IPS DF 4.7 (cell line): ENCODE measurements around the gene ACSF2.
"Not testable (repeated sequence)": the region's sequence is repeated elsewhere in the genome, so short reads cannot be mapped to it uniquely, and the experiment has no call there.

ENCODE experiments used
- DNase-seq: peaks from one replicate; pipeline ENCODE4 v3.0.0-alpha.2; 2013; ENCODE audit warnings: low spot score; ENCODE audit errors: extremely low read depth

Gene ACSF2

GRCh38 chr17:50406578-50406977 lies 19.4 kb upstream of the ACSF2 start:
- DNase-seq, result no peak

GRCh38 chr17:50407921-50408320 lies 18.1 kb upstream of the ACSF2 start:
- no peak for DNase-seq

- no peak for DNase-seq
Measured at GRCh38 chr17:50412188-50412732, 13.8 kb upstream of the ACSF2 start.

- no peak for DNase-seq
Measured at GRCh38 chr17:50414808-50415207, 11.2 kb upstream of the ACSF2 start.

DNA sequence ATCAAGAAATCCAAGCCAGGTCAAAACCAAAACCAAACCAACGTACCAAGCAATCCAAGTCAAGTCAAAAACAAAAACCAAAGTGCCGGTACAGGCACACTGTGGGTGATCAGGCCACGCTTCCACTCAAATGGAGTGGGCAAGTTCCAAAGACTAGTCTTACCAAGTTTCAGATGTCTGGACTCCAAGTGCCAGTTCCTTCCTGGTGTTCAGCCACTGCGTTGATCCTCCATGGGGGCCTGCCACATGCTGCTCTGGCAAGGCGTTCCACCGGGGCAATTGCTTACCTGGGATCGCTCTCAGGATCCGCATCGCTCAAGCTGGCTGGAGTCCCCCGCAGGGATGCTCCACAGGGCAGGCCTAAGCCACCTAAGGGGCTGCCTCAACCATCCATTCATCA lies 6.4 kb upstream of the ACSF2 start:
- not testable (repeated sequence) for DNase-seq

GRCh38 chr17:50420419-50421112 lies 5.5 kb upstream of the ACSF2 start:
- DNase-seq, result no peak

GRCh38 chr17:50421308-50422051 lies 4.5 kb upstream of the ACSF2 start:
- no peak for DNase-seq

GRCh38 chr17:50422738-50423137 lies 3.3 kb upstream of the ACSF2 start:
- DNase-seq, result no peak

DNA sequence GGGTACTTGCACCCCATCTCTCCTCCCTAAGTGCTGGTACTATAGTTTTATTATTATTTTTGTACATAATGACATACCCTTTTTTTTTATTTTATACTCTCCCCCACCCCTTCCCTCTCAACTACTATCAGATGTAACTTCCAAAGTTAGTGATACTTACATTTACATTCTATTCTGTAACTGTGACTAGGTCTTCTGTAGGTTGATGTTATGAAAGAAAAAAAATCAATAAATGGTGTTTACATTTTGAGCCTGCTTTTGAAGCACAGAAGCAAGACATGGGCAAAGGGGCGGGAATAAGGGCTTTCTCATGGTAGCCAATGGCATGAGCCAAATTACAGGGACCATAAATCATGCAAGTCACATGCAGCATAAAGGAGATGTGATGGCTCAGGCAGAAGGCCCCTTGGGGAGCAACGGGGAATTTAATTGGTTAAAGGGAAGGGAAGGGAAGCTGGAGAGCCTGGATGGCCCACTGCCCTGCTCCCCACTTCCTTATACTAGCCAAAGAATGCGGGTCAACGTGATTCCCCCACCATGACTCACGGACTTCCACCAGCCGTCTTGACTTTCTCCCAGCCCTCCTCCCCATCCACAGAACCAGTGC lies 2.4 kb upstream of the ACSF2 start:
- DNase-seq, result no peak

- no peak for DNase-seq
Measured at GRCh38 chr17:50424246-50424995, 1.6 kb upstream of the ACSF2 start.

DNA sequence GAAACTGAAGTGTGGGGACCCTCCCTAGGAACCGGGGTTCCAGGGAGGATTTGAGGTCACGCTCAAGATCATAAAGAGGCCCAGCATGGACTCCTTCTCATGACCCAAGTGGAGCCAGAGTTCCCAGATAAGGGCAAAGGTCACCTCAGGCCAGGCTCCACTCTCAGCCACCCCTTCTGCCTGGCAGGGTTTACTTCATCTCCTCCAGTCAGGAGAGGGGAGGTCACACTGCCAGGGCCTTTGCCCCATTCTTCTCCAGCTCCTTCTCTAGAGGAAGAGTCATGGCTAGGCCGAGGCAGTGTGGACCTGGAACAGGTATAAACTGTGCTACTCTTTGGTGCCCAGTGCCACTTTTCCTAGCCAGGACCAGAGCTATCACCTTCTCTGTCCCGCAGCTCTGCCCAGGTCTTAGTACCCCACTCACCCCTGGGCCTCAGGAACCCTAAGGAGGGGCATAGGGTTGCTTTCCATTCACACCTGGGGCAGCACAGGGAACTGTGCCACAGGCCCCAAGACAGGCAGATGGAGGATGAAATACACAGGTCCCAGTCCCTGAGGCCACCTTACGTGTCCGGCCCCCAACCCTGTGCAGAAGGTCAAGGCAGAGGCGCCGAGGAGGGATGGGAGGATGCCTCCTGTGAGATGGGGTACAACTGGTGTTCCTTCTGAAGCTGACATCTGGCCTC lies 879 bp upstream of the ACSF2 start:
- DNase-seq, result no peak

GRCh38 chr17:50426472-50426782 lies 409 bp downstream of the ACSF2 start:
- DNase-seq, result no peak

DNA sequence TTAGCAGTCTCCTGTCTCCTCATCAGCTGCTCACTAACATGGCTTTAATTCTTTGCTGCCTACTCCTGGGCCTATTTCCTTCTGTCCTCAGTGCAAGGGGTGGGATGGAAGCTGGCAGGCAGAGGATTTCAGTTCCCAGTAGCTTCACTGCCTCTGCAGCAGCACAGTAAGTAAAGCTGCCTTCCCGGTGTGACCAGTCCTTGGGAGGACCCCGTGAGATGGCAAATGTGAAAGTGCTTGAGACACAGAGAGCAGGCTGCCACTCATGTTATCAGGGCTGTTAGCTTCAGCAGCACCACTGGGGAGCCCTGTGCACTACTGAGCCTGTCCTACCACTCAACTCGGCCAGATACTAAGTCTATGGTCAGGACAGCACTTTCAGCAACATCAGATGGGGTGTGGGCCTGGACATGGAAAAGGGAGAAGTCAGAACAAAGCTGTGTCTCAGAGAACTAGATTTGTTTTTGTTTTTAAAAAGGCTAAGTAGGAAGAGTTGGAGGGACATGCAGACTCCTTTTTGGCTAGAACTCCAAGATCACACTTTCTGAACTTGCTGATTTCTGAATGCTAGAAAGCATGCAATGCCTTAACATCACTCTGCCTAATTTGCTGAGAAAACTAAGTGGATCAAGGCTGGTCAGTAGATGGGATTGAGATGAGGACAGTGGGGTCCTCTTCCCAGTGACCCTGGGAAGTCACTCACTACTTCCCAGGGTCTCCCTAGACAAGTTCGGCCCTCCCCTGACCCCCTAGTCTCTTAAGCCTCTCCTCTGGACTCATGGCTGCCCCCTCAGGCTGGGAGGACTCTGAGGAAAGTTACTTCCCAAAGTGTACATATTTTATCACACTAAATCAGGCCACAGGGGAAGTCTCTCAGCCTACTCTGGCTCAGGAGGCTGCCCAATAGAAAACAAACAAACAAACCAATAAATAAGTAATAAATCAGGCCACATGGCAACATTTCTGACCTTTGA lies 1.1 kb downstream of the ACSF2 start:
- no peak for DNase-seq

- not testable (repeated sequence) for DNase-seq
Measured at GRCh38 chr17:50428126-50428525, 2.1 kb downstream of the ACSF2 start.

GRCh38 chr17:50428831-50429424 lies 2.9 kb downstream of the ACSF2 start:
- no peak for DNase-seq

DNA sequence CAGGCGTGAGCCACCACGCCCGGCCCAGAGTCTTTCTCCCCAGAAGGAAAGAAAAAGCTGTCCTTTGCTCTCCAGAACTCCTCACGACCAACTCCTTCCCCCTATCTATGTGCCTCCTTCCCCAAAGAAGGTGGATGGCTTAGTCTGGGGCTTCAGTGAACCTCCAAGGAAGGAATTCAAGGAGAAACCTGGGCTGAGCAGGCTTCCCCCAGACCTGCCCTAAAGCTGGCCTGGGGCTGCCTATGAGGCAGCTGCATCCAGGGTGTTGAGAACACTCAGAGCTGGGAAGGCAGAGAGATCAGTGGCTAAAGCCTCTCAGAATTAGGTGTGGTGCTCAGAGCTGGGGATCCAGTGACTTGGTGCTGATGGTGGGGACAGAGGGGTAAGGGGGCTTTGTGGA lies 3.8 kb downstream of the ACSF2 start:
- no peak for DNase-seq

DNA sequence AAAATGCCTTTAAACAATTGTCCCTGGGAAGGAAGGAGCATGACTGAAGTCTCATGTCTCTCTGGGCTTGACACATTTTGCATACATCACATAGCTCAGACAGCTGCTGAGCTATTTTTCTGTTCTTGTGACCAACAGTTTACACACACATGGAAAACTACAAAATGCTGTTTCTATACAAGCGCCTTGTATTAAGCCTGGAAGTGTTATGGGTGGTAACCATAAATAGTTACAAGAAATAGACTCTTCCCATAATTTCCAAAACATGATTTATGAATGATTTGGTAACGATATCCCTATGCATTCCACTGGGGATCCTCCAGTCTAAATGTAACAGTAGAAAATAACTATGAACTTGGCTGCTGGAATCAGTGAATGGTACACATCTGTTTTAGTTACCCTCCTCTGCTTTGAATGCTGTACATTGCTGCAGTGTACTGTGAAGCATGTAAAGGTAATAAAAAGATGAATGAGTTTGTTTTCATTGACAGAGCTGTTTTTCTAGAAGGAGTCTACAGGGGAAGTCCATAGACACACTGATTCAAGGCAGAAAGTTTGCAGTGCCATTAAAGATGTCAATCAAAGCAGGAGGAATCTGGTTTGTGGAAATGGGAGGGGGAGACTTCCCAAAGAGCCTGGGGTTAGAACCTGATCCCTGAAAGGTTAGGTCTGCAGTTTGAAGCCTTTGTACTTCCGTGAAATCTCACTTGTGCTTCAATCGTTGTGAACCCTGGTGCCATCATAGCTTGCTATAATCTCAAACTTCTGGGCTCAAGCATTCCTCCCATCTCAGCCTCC lies 5.0 kb downstream of the ACSF2 start:
- no peak for DNase-seq

DNA sequence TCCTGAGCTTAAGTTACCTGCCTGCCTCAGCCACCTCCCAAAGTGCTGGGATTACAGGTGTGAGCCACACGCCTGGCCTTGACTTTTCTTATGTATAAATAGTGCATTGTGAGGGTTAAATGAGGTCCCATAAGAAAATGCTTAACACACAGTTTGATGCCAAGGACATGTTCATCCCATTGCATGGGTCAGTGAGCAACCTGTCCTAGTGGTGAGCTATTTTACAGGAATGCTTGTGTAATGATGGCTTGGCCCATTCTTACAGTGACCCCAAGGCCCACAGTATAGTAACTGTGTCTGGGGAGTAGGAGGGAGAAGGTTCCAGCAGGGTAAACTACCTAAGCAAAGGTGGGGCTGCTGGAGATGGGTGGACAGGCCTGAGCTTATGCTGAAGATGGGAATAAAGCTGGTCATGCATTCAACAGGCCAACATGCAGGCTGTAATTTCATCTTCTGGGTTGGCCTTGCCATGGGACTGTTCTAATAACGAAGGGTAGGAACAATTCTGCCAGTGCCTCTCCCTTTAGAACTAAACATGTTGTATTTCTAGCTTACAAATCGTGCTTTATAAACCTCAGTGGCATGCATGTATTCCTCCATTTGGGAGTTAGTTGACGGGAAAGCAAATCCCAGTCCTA lies 6.2 kb downstream of the ACSF2 start:
- DNase-seq, result no peak
